A549 (cell line): ENCODE results near the gene NRG3. TPM values are rescaled to one million over a fixed set of nuclear protein-coding genes. Genes with fewer than 3 reads are reported as not detected.

ENCODE experiments used
- ATAC-seq, 2 experiments: fragments of 200-7000 bp in 1 of 2; fragments of >200 bp in 1 of 2; cut with Nextera tagmentation in 1 of 2; cut with Tn5 transposase in 1 of 2; 3 replicates each; pipeline versions ENCODE4 v1.8.0 to v1.9.1; 2018 to 2020; ENCODE audit warnings: mild to moderate bottlenecking in 1 of 2, moderate library complexity in 1 of 2
- CTCF ChIA-PET: fragments of 300-600 bp; sonication (Branson Sonifier 250); formaldehyde crosslinking; extraction: SDS; loops from one replicate; lab custom pipeline; 2021; ENCODE audit warnings: antibody characterized with exemption, inconsistent platforms; lab: Yijun Ruan, JAX
- POLR2A ChIA-PET: fragments of 350-600 bp; formaldehyde crosslinking; extraction: SDS; loops from one replicate; lab custom pipeline; 2021; ENCODE audit warnings: antibody characterized with exemption, inconsistent platforms; lab: Yijun Ruan, JAX
- DNase-seq, 2 experiments: peaks; one replicate each; pipeline versions ENCODE4 v3.0.0 to v3.0.0-alpha.2; 2011 to 2016; ENCODE audit warnings: low read depth in 1 of 2, low spot score in 1 of 2
- FAIRE-seq: peaks from 2 replicates; lab custom pipeline; 2011; peaks lifted over from hg19 to GRCh38; lab: Jason Lieb, UNC
- H3K27ac ChIP-seq, 2 experiments: fragments of >200 bp; sonication (Bioruptor Twin); formaldehyde crosslinking; 3 replicates each; pipeline ENCODE4 v1.5.1; 2016 to 2017
- H3K4me1 ChIP-seq: fragments of >200 bp; sonication (Bioruptor Twin); formaldehyde crosslinking; 3 replicates; pipeline ENCODE4 v1.6.1; 2016
- H3K4me2 ChIP-seq: fragments of >200 bp; sonication (Bioruptor Twin); formaldehyde crosslinking; 3 replicates; pipeline ENCODE4 v1.6.1; 2016
- H3K4me3 ChIP-seq: fragments of >200 bp; sonication (Bioruptor Twin); formaldehyde crosslinking; 3 replicates; pipeline ENCODE4 v1.5.1; 2016
- H3K9me3 ChIP-seq: fragments of >200 bp; sonication (Bioruptor Twin); formaldehyde crosslinking; 3 replicates; pipeline ENCODE4 v1.6.1; 2016
- CBX8 ChIP-seq: fragments of 200-600 bp; sonication (generic); IDR thresholded peaks from 2 replicates; pipeline ENCODE4 v1.6.1; 2016
- FOSB ChIP-seq: fragments of 250-450 bp; sonication (Bioruptor Pico); IDR thresholded peaks from 2 replicates; pipeline ENCODE4 v1.5.0; 2020; ENCODE audit warnings: mild to moderate bottlenecking, moderate library complexity
- FOSL2 ChIP-seq, 2 experiments: fragments of 450-650 bp in 1 of 2; fragments of >200 bp in 1 of 2; sonication (Bioruptor Twin) in 1 of 2; formaldehyde crosslinking; IDR thresholded peaks; 2 replicates each; pipeline versions ENCODE4 v1.5.0 to v1.6.1; 2016 to 2020; ENCODE audit warnings: mild to moderate bottlenecking in 1 of 2, moderate library complexity in 1 of 2
- FOXS1 ChIP-seq: fragments of 250-450 bp; sonication (Bioruptor Pico); IDR thresholded peaks from 2 replicates; pipeline ENCODE4 v1.5.0; 2020; ENCODE audit warnings: mild to moderate bottlenecking, moderate library complexity
- KDM1A ChIP-seq: fragments of 200-600 bp; sonication (generic); IDR thresholded peaks from 2 replicates; pipeline ENCODE4 v1.6.1; 2016; ENCODE audit warnings: low read depth, mild to moderate bottlenecking
- KDM5A ChIP-seq: fragments of 200-600 bp; sonication (generic); IDR thresholded peaks from 2 replicates; pipeline ENCODE4 v1.6.1; 2016; ENCODE audit warnings: antibody characterized with exemption, mild to moderate bottlenecking
- MAZ ChIP-seq: fragments of 150-350 bp; IDR thresholded peaks from 2 replicates; pipeline ENCODE4 v1.6.1; 2014; ENCODE audit warnings: antibody characterized with exemption, low read depth, low read length, borderline replicate concordance
- NFE2L2 ChIP-seq: fragments of 150-350 bp; conservative IDR thresholded peaks from 2 replicates; pipeline ENCODE4 v1.6.1; 2014; ENCODE audit warnings: low read length
- NR3C1 ChIP-seq: fragments of >200 bp; sonication (Bioruptor Twin); formaldehyde crosslinking; IDR thresholded peaks from 3 replicates; pipeline ENCODE4 v1.6.1; 2017
- PHF8 ChIP-seq: fragments of 200-600 bp; sonication (generic); IDR thresholded peaks from 2 replicates; pipeline ENCODE4 v1.6.1; 2016; ENCODE audit warnings: low read depth, mild to moderate bottlenecking, antibody characterized with exemption, moderate library complexity, borderline replicate concordance
- POLR2A ChIP-seq: IDR thresholded peaks from 2 replicates; pipeline ENCODE4 v1.6.1; 2012; ENCODE audit warnings: mild to moderate bottlenecking, low read length
- RARB ChIP-seq: fragments of 250-450 bp; sonication (Bioruptor Pico); IDR thresholded peaks from 2 replicates; pipeline ENCODE4 v1.8.0; 2021; ENCODE audit warnings: mild to moderate bottlenecking, moderate library complexity
- REST ChIP-seq: fragments of 200-600 bp; sonication (generic); IDR thresholded peaks from 2 replicates; pipeline ENCODE4 v1.6.1; 2016; ENCODE audit warnings: antibody characterized with exemption, mild to moderate bottlenecking, moderate library complexity
- SREBF2 ChIP-seq: fragments of 450-650 bp; IDR thresholded peaks from 2 replicates; pipeline ENCODE4 v1.6.1; 2014; ENCODE audit warnings: mild to moderate bottlenecking, moderate library complexity
- WGBS: methylation state at CpG from one replicate; pipeline ENCODE4 v1.1.6; 2017; ENCODE audit errors: missing lambda C conversion rate; 5-methylcytosine and 5-hydroxymethylcytosine counted together
- polyA plus RNA-seq, 4 experiments: library from polyadenylated mRNA; depleted of rRNA in 3 of 4; stranded (reverse); fragments of >200 nt; fragmentation: RNase III in 1 of 4; extraction: RNeasy Plus Mini Kit Qiagen cat#74134 plus additional on column Dnase treatment in 1 of 4; gene quantifications; 2 replicates in 3 of 4; 3 replicates in 1 of 4; pipeline ENCODE4 v1.2.3, GENCODE V29; 2011 to 2017
- TF ChIP-seq, protein P1 (sequence below): fragments of 450-650 bp; IDR thresholded peaks from 2 replicates; pipeline ENCODE4 v1.6.1; 2014; ENCODE audit warnings: antibody characterized with exemption
- TF ChIP-seq, protein P2 (sequence below): fragments of >200 bp; sonication (Bioruptor Twin); formaldehyde crosslinking; IDR thresholded peaks from 3 replicates; pipeline ENCODE4 v1.6.1; 2016
- TF ChIP-seq, protein P3 (sequence below): fragments of 150-350 bp; IDR thresholded peaks from 2 replicates; pipeline ENCODE4 v1.6.1; 2014; ENCODE audit warnings: low read depth, mild to moderate bottlenecking, low read length
- TF ChIP-seq, protein P4 (sequence below): fragments of 250-450 bp; sonication (Bioruptor Pico); IDR thresholded peaks from 2 replicates; pipeline ENCODE4 v1.5.0; 2021; ENCODE audit warnings: mild to moderate bottlenecking, moderate library complexity, borderline replicate concordance
- TF ChIP-seq, protein P5 (sequence below): IDR thresholded peaks from 2 replicates; pipeline ENCODE4 v1.6.1; 2012
- TF ChIP-seq, protein P6 (sequence below): fragments of >200 bp; sonication (Bioruptor Twin); formaldehyde crosslinking; IDR thresholded peaks from 2 replicates; pipeline ENCODE4 v1.6.1; 2016
- TF ChIP-seq, protein P7 (sequence below): IDR thresholded peaks from 2 replicates; pipeline ENCODE4 v1.6.1; 2012; ENCODE audit warnings: low read depth, borderline replicate concordance

Gene NRG3
- polyA plus RNA-seq, 2 of the 4 experiments (the other 2 are of a cell fraction), result not detected

GRCh38 chr10:82148764-82149163 lies 273.8 kb downstream of the NRG3 start:
- 3% methylated on average over 1 of the region's 1 CpG for whole genome bisulfite sequencing
- TF ChIP-seq FOSL2 (IDR thresholded peaks at IDR 0.05) (no peak), FOSL2 (CRISPR knock-in tag; IDR thresholded peaks at IDR 0.05) (no peak), KDM1A (no peak)
- ChIA-PET POLR2A (no interaction called here), CTCF (interaction anchor here (0.6 kb wide), 1 partner anchor 307 kb away, joined by 5 read pairs; no protein-coding TSS in a partner anchor)
- ATAC-seq (no peak), FAIRE-seq (no peak), DNase-seq (no peak)
- no peaks in the 10 kb centered on the region for H3K4me1 ChIP-seq
- H3K4me3 ChIP-seq, result no peak overlapping the region
- no peak overlapping the region for H3K4me2 ChIP-seq
- H3K9me3 ChIP-seq, result no peaks in the 10 kb centered on the region
- no peak overlapping the region for H3K27ac ChIP-seq

GRCh38 chr10:82149674-82150073 lies 274.7 kb downstream of the NRG3 start:
- Histone ChIP-seq H3K9me3 (no peaks in the 10 kb centered on the region), H3K4me2 (no peak overlapping the region), H3K4me1 (no peaks in the 10 kb centered on the region)
- WGBS, result 10% methylated on average over 4 of the region's 4 CpGs
- POLR2A ChIA-PET, result no interaction called here
- TF ChIP-seq NFE2L2, result no peak
- TF ChIP-seq, protein P1, sequence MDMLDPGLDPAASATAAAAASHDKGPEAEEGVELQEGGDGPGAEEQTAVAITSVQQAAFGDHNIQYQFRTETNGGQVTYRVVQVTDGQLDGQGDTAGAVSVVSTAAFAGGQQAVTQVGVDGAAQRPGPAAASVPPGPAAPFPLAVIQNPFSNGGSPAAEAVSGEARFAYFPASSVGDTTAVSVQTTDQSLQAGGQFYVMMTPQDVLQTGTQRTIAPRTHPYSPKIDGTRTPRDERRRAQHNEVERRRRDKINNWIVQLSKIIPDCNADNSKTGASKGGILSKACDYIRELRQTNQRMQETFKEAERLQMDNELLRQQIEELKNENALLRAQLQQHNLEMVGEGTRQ, result no peak
- no peak for TF ChIP-seq KDM5A
- TF ChIP-seq MAZ, result no peak
- TF ChIP-seq, protein P2, sequence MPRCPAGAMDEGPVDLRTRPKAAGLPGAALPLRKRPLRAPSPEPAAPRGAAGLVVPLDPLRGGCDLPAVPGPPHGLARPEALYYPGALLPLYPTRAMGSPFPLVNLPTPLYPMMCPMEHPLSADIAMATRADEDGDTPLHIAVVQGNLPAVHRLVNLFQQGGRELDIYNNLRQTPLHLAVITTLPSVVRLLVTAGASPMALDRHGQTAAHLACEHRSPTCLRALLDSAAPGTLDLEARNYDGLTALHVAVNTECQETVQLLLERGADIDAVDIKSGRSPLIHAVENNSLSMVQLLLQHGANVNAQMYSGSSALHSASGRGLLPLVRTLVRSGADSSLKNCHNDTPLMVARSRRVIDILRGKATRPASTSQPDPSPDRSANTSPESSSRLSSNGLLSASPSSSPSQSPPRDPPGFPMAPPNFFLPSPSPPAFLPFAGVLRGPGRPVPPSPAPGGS, result no peak
- TF ChIP-seq CBX8, result no peak
- no peak for TF ChIP-seq PHF8
- TF ChIP-seq, protein P3, sequence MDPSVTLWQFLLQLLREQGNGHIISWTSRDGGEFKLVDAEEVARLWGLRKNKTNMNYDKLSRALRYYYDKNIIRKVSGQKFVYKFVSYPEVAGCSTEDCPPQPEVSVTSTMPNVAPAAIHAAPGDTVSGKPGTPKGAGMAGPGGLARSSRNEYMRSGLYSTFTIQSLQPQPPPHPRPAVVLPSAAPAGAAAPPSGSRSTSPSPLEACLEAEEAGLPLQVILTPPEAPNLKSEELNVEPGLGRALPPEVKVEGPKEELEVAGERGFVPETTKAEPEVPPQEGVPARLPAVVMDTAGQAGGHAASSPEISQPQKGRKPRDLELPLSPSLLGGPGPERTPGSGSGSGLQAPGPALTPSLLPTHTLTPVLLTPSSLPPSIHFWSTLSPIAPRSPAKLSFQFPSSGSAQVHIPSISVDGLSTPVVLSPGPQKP, result no peak
- no peak for TF ChIP-seq FOXS1 (CRISPR knock-in tag)
- TF ChIP-seq, protein P4, sequence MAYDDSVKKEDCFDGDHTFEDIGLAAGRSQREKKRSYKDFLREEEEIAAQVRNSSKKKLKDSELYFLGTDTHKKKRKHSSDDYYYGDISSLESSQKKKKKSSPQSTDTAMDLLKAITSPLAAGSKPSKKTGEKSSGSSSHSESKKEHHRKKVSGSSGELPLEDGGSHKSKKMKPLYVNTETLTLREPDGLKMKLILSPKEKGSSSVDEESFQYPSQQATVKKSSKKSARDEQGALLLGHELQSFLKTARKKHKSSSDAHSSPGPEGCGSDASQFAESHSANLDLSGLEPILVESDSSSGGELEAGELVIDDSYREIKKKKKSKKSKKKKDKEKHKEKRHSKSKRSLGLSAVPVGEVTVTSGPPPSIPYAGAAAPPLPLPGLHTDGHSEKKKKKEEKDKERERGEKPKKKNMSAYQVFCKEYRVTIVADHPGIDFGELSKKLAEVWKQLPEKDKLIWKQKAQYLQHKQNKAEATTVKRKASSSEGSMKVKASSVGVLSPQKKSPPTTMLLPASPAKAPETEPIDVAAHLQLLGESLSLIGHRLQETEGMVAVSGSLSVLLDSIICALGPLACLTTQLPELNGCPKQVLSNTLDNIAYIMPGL (CRISPR knock-in tag), result no peak
- TF ChIP-seq SREBF2, result no peak
- TF ChIP-seq, protein P5, sequence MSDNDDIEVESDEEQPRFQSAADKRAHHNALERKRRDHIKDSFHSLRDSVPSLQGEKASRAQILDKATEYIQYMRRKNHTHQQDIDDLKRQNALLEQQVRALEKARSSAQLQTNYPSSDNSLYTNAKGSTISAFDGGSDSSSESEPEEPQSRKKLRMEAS, result no peak
- TF ChIP-seq, protein P6, sequence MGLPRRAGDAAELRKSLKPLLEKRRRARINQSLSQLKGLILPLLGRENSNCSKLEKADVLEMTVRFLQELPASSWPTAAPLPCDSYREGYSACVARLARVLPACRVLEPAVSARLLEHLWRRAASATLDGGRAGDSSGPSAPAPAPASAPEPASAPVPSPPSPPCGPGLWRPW, result no peak
- no peak for TF ChIP-seq RARB
- no peak for TF ChIP-seq POLR2A
- no peak for TF ChIP-seq NR3C1
- TF ChIP-seq REST, result no peak
- TF ChIP-seq, protein P7, sequence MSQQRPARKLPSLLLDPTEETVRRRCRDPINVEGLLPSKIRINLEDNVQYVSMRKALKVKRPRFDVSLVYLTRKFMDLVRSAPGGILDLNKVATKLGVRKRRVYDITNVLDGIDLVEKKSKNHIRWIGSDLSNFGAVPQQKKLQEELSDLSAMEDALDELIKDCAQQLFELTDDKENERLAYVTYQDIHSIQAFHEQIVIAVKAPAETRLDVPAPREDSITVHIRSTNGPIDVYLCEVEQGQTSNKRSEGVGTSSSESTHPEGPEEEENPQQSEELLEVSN, result no peak
- no peak for TF ChIP-seq FOSB (CRISPR knock-in tag)
- TF ChIP-seq, all 56 proteins: peak for 0
- FAIRE-seq (no peak), ATAC-seq (no peak), DNase-seq (no peak)
- no peak overlapping the region for H3K4me3 ChIP-seq
- H3K27ac ChIP-seq, result no peak overlapping the region
- CTCF ChIA-PET, result no interaction called here
